ENCODE data around the gene KRT10. TPM values are rescaled to one million over a fixed set of nuclear protein-coding genes. Genes with fewer than 3 reads are reported as not detected.

The KRT10 gene
- total RNA-seq, 1 donor from 2014 or later, result 50.6 TPM

DNA sequence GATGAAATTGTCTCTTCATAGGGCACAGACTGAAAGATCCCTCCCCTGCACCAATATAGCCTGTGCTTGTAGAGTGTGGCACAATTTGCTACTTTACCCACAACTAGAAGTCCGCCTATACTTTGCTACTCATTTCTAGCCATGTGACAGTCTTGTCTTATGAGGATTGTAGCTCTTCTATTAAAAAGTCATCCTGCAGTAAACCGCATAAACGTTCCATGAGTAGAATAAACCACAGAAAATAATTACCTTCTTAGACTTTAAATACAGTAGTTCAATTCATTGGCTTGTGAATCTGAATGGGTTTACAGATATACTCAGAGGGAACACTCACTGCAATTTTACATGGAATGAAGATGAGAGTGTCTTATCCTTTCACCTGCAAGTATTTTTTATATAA lies 44.4 kb downstream of the KRT10 start:
- no peaks in the 10 kb centered on the region for H3K4me1 ChIP-seq (ENCODE audit: insufficient read depth, low read length)
- no peak overlapping the region for H3K4me3 ChIP-seq (ENCODE audit: insufficient read depth, low read depth, low read length)
- H2AFZ ChIP-seq (ENCODE audit: low read depth, low read length), result no peak overlapping the region
- H3K27me3 ChIP-seq (ENCODE audit: insufficient read depth, low read length), result peaks cover 35% of the 10 kb centered on the region
- FAIRE-seq (no peak), DNase-seq (ENCODE audit: low read depth) (no peak)
- Mint-ChIP-seq H3K27me3 (ENCODE audit: low read depth, unreplicated experiment) (peaks cover 5% of the 10 kb centered on the region), H3K27ac (ENCODE audit: unreplicated experiment) (no peak overlapping the region), H3K4me1 (ENCODE audit: low read depth, unreplicated experiment) (no peaks in the 10 kb centered on the region), H3K36me3 (ENCODE audit: low read depth, unreplicated experiment) (no peaks in the 10 kb centered on the region), H3K4me3 (ENCODE audit: unreplicated experiment) (no peak overlapping the region), H3K9me3 (ENCODE audit: unreplicated experiment) (no peaks in the 10 kb centered on the region)
- no peak overlapping the region for H3K4me2 ChIP-seq (ENCODE audit: low read length)
- no peak overlapping the region for H3K9ac ChIP-seq (ENCODE audit: low read length)
- H3K9me3 ChIP-seq (ENCODE audit: insufficient read depth, low read depth, low read length), result no peaks in the 10 kb centered on the region
- no peaks in the 10 kb centered on the region for H3K36me3 ChIP-seq (ENCODE audit: insufficient read depth, low read length)
- H3K79me2 ChIP-seq (ENCODE audit: insufficient read depth, low read length), result no peaks in the 10 kb centered on the region
- no peaks in the 10 kb centered on the region for H4K20me1 ChIP-seq (ENCODE audit: insufficient read depth, low read length)
- TF ChIP-seq EZH2 (IDR thresholded peaks at IDR 0.05; ENCODE audit: insufficient read depth, low read length), result no peak
- TF ChIP-seq, protein P1, sequence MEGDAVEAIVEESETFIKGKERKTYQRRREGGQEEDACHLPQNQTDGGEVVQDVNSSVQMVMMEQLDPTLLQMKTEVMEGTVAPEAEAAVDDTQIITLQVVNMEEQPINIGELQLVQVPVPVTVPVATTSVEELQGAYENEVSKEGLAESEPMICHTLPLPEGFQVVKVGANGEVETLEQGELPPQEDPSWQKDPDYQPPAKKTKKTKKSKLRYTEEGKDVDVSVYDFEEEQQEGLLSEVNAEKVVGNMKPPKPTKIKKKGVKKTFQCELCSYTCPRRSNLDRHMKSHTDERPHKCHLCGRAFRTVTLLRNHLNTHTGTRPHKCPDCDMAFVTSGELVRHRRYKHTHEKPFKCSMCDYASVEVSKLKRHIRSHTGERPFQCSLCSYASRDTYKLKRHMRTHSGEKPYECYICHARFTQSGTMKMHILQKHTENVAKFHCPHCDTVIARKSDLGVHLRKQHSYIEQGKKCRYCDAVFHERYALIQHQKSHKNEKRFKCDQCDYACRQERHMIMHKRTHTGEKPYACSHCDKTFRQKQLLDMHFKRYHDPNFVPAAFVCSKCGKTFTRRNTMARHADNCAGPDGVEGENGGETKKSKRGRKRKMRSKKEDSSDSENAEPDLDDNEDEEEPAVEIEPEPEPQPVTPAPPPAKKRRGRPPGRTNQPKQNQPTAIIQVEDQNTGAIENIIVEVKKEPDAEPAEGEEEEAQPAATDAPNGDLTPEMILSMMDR (IDR thresholded peaks at IDR 0.05; ENCODE audit: insufficient read depth, low read depth, low read length), result no peak
- no peak overlapping the region for H3K27ac ChIP-seq (ENCODE audit: low read depth, low read length)

DNA sequence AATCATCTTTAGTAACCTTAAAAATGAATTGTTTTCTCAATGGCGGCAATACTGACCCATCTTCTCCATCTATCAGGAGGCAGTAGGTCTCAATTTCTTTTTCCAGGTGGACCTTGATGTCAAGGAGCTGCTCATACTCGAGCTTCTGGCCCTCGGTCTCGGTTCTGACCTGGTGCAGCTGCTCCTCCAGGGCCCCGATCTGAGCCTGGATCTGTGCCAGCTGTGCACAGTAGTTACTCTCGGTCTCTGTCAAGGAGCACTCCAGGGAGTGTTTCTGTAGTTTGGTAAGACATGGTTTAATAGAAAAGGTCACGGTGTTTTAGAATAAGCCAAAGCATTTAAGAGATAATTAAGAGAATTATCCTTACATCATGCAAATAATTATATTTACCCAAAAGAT lies 45.0 kb downstream of the KRT10 start:
- no peak overlapping the region for H3K27ac Mint-ChIP-seq (ENCODE audit: unreplicated experiment)
- no peak for FAIRE-seq
- Histone ChIP-seq H3K36me3 (ENCODE audit: insufficient read depth, low read length) (no peaks in the 10 kb centered on the region), H3K79me2 (ENCODE audit: insufficient read depth, low read length) (no peaks in the 10 kb centered on the region), H2AFZ (ENCODE audit: low read depth, low read length) (no peak overlapping the region), H4K20me1 (ENCODE audit: insufficient read depth, low read length) (no peaks in the 10 kb centered on the region), H3K27me3 (ENCODE audit: insufficient read depth, low read length) (peaks cover 38% of the 10 kb centered on the region), H3K4me3 (ENCODE audit: insufficient read depth, low read depth, low read length) (no peak overlapping the region), H3K9ac (ENCODE audit: low read length) (no peak overlapping the region), H3K4me1 (ENCODE audit: insufficient read depth, low read length) (no peaks in the 10 kb centered on the region), H3K27ac (ENCODE audit: low read depth, low read length) (no peak overlapping the region), H3K9me3 (ENCODE audit: insufficient read depth, low read depth, low read length) (no peaks in the 10 kb centered on the region), H3K4me2 (ENCODE audit: low read length) (no peak overlapping the region)
- H3K9me3 Mint-ChIP-seq (ENCODE audit: unreplicated experiment), result no peaks in the 10 kb centered on the region
- no peak overlapping the region for H3K4me3 Mint-ChIP-seq (ENCODE audit: unreplicated experiment)
- no peak for DNase-seq (ENCODE audit: low read depth)
- H3K27me3 Mint-ChIP-seq (ENCODE audit: low read depth, unreplicated experiment), result peaks cover 5% of the 10 kb centered on the region
- TF ChIP-seq, protein P1 (IDR thresholded peaks at IDR 0.05; ENCODE audit: insufficient read depth, low read depth, low read length), result no peak
- no peak for TF ChIP-seq EZH2 (IDR thresholded peaks at IDR 0.05; ENCODE audit: insufficient read depth, low read length)
- H3K36me3 Mint-ChIP-seq (ENCODE audit: low read depth, unreplicated experiment), result no peaks in the 10 kb centered on the region
- no peaks in the 10 kb centered on the region for H3K4me1 Mint-ChIP-seq (ENCODE audit: low read depth, unreplicated experiment)

DNA sequence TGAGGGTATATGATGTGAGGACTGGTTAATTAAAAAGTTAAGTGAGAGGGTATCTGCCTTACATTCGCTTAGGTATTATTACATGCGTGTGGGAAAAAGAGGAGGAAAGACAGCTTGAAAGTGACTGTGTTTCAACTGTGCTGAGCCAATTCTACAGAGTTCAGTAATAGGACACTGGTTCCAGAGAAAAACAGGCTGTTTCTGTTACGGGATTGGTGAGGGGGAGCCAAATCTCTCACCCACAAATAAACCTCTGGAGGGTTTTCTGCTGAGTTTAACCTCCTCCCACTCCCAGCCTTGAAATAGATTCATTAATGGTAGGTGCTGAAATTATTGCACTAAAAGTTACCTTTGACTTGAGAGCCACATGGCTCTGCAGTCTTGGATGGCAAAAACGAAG lies 46.5 kb downstream of the KRT10 start:
- Histone ChIP-seq H3K4me1 (ENCODE audit: insufficient read depth, low read length) (no peaks in the 10 kb centered on the region), H3K4me2 (ENCODE audit: low read length) (no peak overlapping the region), H3K9ac (ENCODE audit: low read length) (no peak overlapping the region), H3K79me2 (ENCODE audit: insufficient read depth, low read length) (no peaks in the 10 kb centered on the region), H3K36me3 (ENCODE audit: insufficient read depth, low read length) (no peaks in the 10 kb centered on the region), H3K4me3 (ENCODE audit: insufficient read depth, low read depth, low read length) (no peak overlapping the region), H3K9me3 (ENCODE audit: insufficient read depth, low read depth, low read length) (no peaks in the 10 kb centered on the region), H4K20me1 (ENCODE audit: insufficient read depth, low read length) (no peaks in the 10 kb centered on the region), H3K27me3 (ENCODE audit: insufficient read depth, low read length) (peaks cover 46% of the 10 kb centered on the region), H3K27ac (ENCODE audit: low read depth, low read length) (no peak overlapping the region), H2AFZ (ENCODE audit: low read depth, low read length) (no peak overlapping the region)
- H3K4me1 Mint-ChIP-seq (ENCODE audit: low read depth, unreplicated experiment), result no peaks in the 10 kb centered on the region
- TF ChIP-seq, protein P1 (IDR thresholded peaks at IDR 0.05; ENCODE audit: insufficient read depth, low read depth, low read length), result no peak
- TF ChIP-seq EZH2 (IDR thresholded peaks at IDR 0.05; ENCODE audit: insufficient read depth, low read length), result no peak
- DNase-seq (ENCODE audit: low read depth), result no peak
- no peak overlapping the region for H3K27ac Mint-ChIP-seq (ENCODE audit: unreplicated experiment)
- no peak overlapping the region for H3K4me3 Mint-ChIP-seq (ENCODE audit: unreplicated experiment)
- no peak for FAIRE-seq
- no peaks in the 10 kb centered on the region for H3K9me3 Mint-ChIP-seq (ENCODE audit: unreplicated experiment)
- H3K27me3 Mint-ChIP-seq (ENCODE audit: low read depth, unreplicated experiment), result peaks cover 6% of the 10 kb centered on the region
- no peaks in the 10 kb centered on the region for H3K36me3 Mint-ChIP-seq (ENCODE audit: low read depth, unreplicated experiment)
